ENCODE measurements around the gene OLA1. TPM values are rescaled to one million over a fixed set of nuclear protein-coding genes. Genes with fewer than 3 reads are reported as not detected.
A peak's percentile ranks its signal among the peaks of the same experiment; 100 is the strongest.

Gene OLA1
- total RNA-seq, 1 experiment from 2014 or later: 109 TPM

DNA sequence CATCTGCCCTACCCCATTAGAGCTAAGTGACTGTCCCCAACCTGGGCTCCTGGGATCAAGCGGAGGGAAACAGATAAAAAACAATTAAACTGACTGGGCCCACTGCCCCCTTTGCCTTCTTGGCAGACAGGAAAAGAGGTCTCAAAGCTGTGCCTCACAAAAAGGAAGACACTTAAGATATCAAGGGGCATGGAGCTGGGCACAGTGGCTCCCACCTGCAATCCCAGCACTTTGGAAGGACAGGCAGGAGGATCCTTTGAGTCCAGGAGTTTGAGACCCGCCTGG is 208.0 kb downstream of the OLA1 start:
- CTCF ChIA-PET: interaction anchor here (0.6 to 2.4 kb wide), 18 partner anchors 8 to 304 kb away, joined by 3 to 13 read pairs (median 4); no protein-coding TSS in a partner anchor
- Mint-ChIP-seq H3K36me3 (peaks cover 5% of the 10 kb centered on the region; the same call in 1 of the 2 replicates), H3K4me1 (peaks cover 36% of the 10 kb centered on the region), H3K27ac (0 out of 2 replicates have a peak overlapping the region, but pooled peaks have one; percentile 24), H3K9me3 (peaks cover 4% of the 10 kb centered on the region), H3K27me3 (ENCODE audit: low read depth) (no peaks in the 10 kb centered on the region), H3K4me3 (no peak overlapping the region)
- TF ChIP-seq, protein P1, sequence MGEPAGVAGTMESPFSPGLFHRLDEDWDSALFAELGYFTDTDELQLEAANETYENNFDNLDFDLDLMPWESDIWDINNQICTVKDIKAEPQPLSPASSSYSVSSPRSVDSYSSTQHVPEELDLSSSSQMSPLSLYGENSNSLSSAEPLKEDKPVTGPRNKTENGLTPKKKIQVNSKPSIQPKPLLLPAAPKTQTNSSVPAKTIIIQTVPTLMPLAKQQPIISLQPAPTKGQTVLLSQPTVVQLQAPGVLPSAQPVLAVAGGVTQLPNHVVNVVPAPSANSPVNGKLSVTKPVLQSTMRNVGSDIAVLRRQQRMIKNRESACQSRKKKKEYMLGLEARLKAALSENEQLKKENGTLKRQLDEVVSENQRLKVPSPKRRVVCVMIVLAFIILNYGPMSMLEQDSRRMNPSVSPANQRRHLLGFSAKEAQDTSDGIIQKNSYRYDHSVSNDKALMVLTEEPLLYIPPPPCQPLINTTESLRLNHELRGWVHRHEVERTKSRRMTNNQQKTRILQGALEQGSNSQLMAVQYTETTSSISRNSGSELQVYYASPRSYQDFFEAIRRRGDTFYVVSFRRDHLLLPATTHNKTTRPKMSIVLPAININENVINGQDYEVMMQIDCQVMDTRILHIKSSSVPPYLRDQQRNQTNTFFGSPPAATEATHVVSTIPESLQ (CRISPR knock-in tag; IDR thresholded peaks at IDR 0.05): no peak
- TF ChIP-seq, protein P2, sequence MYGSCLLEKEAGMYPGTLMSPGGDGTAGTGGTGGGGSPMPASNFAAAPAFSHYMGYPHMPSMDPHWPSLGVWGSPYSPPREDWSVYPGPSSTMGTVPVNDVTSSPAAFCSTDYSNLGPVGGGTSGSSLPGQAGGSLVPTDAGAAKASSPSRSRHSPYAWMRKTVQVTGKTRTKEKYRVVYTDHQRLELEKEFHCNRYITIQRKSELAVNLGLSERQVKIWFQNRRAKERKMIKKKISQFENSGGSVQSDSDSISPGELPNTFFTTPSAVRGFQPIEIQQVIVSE (CRISPR knock-in tag; IDR thresholded peaks at IDR 0.05; ENCODE audit: borderline replicate concordance): no peak
- TF ChIP-seq, protein P3, sequence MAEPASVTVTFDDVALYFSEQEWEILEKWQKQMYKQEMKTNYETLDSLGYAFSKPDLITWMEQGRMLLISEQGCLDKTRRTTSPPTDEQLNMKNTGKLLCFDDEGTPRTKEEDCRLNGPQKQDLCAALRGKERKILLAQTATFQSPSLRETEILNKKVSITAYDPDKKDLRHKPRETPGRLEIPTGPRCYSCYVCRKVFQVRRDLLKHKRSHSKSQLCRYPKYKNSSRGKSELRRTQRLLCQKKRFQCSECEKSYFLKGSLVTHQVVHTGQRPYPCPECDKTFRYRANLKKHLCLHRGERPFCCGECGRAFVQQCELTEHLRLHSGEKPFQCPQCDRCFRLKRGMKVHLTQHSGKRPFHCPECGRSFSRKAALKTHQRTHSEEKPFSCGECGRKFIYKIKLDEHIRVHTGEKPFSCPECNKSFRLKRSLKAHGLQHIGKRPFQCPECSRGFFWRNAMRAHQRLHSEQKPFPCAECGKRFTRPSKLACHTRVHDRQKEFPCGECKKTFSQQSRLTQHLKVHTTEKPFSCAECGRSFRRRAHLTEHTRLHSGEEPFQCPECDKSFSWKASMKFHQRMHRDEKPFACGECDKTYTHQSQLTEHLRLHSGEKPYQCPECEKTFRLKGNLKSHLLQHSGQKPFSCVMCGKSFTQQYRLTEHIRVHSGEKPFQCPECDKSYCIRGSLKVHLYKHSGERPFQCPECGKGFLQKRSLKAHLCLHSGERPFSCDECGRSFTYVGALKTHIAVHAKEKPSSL (CRISPR knock-in tag; conservative IDR thresholded peaks at IDR 0.05): no peak
- TF ChIP-seq CBFB (CRISPR knock-in tag; IDR thresholded peaks at IDR 0.05; ENCODE audit: low read depth): no peak
- TF ChIP-seq JUN (CRISPR knock-in tag; IDR thresholded peaks at IDR 0.05): no peak
- TF ChIP-seq TEAD4 (CRISPR knock-in tag; IDR thresholded peaks at IDR 0.05): no peak
- TF ChIP-seq ETV6 (CRISPR knock-in tag; IDR thresholded peaks at IDR 0.05): no peak
- TF ChIP-seq EMX1 (CRISPR knock-in tag; IDR thresholded peaks at IDR 0.05): no peak
- TF ChIP-seq NR3C1 (CRISPR knock-in tag; conservative IDR thresholded peaks at IDR 0.05; ENCODE audit: low read depth): no peak
- TF ChIP-seq, protein P4, sequence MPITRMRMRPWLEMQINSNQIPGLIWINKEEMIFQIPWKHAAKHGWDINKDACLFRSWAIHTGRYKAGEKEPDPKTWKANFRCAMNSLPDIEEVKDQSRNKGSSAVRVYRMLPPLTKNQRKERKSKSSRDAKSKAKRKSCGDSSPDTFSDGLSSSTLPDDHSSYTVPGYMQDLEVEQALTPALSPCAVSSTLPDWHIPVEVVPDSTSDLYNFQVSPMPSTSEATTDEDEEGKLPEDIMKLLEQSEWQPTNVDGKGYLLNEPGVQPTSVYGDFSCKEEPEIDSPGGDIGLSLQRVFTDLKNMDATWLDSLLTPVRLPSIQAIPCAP (CRISPR knock-in tag; IDR thresholded peaks at IDR 0.05): no peak
- ATAC-seq (no peak), DNase-seq (ENCODE audit: low spot score) (no peak)
- POLR2A ChIA-PET: no interaction called here

DNA sequence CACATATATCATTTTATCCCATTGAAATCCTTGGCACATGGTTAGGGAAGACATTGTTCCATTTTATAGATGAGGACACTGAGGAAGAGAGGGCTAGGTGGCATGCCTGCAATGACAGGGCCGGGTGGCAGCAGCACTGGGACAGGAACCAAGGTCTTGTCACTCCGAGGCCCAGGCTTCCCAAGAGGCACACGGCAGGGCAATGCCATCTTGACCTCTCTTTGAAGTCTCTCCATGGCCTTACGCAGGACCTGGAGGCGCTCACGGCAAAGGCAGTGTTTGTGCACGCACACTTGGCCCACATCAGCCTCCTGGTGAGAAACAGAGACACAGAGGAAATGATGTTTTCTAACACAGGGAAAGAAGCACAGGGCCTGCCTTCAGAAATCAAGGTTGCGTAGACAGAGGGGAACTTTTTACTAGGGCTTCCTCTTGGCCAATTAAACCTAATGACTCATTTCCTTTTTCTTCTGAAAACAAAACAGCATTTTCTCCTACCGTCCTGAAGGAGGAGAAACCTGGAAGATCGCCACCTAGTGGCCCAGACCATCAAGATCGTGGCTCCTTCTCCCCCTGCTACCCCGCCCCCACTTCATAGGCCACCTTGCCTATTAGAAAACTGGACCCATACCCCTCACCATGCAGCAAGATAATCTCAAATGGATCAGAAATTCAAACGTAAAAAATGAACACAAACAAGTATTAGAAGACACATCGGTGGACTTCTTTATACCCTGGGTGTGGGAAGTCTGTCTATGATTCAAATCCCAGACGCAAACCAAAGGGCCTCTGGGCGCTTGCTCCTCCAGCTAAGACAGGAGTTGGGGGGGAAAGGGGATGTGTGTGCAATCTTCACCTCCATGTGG is 208.5 kb downstream of the OLA1 start:
- H3K27me3 Mint-ChIP-seq (ENCODE audit: low read depth): peaks cover 3% of the 10 kb centered on the region
- ATAC-seq (peak; percentile 88), DNase-seq (ENCODE audit: low spot score) (peak; percentile 88)
- peaks cover under 1% of the 10 kb centered on the region; the same call in 1 of the 2 replicates for H3K36me3 Mint-ChIP-seq
- H3K4me3 Mint-ChIP-seq: no peak overlapping the region
- TF ChIP-seq, protein P5, sequence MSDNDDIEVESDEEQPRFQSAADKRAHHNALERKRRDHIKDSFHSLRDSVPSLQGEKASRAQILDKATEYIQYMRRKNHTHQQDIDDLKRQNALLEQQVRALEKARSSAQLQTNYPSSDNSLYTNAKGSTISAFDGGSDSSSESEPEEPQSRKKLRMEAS (CRISPR knock-in tag; IDR thresholded peaks at IDR 0.05): peak; percentile 74
- TF ChIP-seq, protein P6, sequence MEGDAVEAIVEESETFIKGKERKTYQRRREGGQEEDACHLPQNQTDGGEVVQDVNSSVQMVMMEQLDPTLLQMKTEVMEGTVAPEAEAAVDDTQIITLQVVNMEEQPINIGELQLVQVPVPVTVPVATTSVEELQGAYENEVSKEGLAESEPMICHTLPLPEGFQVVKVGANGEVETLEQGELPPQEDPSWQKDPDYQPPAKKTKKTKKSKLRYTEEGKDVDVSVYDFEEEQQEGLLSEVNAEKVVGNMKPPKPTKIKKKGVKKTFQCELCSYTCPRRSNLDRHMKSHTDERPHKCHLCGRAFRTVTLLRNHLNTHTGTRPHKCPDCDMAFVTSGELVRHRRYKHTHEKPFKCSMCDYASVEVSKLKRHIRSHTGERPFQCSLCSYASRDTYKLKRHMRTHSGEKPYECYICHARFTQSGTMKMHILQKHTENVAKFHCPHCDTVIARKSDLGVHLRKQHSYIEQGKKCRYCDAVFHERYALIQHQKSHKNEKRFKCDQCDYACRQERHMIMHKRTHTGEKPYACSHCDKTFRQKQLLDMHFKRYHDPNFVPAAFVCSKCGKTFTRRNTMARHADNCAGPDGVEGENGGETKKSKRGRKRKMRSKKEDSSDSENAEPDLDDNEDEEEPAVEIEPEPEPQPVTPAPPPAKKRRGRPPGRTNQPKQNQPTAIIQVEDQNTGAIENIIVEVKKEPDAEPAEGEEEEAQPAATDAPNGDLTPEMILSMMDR (IDR thresholded peaks at IDR 0.05): peak; percentile 78
- TF ChIP-seq FOXK1 (CRISPR knock-in tag; IDR thresholded peaks at IDR 0.05) (peak; percentile 44; the same call in 1 of the 2 replicates), ETV6 (CRISPR knock-in tag; IDR thresholded peaks at IDR 0.05) (peak; percentile 78), SP1 (CRISPR knock-in tag; conservative IDR thresholded peaks at IDR 0.05) (peak; percentile 57; the same call in 1 of the 2 replicates), ZNF121 (CRISPR knock-in tag; IDR thresholded peaks at IDR 0.05) (no peak)
- TF ChIP-seq, protein P7, sequence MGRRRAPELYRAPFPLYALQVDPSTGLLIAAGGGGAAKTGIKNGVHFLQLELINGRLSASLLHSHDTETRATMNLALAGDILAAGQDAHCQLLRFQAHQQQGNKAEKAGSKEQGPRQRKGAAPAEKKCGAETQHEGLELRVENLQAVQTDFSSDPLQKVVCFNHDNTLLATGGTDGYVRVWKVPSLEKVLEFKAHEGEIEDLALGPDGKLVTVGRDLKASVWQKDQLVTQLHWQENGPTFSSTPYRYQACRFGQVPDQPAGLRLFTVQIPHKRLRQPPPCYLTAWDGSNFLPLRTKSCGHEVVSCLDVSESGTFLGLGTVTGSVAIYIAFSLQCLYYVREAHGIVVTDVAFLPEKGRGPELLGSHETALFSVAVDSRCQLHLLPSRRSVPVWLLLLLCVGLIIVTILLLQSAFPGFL (CRISPR knock-in tag; IDR thresholded peaks at IDR 0.05; ENCODE audit: borderline replicate concordance): no peak
- H3K27ac Mint-ChIP-seq: peak overlapping the region; percentile 95
- H3K9me3 Mint-ChIP-seq: peaks cover under 1% of the 10 kb centered on the region
- ChIA-PET CTCF (interaction anchor here (0.6 to 2.4 kb wide), 15 partner anchors 9 to 305 kb away, joined by 3 to 13 read pairs (median 5); no protein-coding TSS in a partner anchor), POLR2A (no interaction called here)
- H3K4me1 Mint-ChIP-seq: peaks cover 36% of the 10 kb centered on the region

Data from WTC11 (cell line).